DND-41 (cell line): ENCODE measurements around the gene SRD5A2.

ENCODE experiments used
- CTCF ChIP-seq: IDR thresholded peaks from 2 replicates; pipeline ENCODE4 v1.5.1; 2012; ENCODE audit warnings: borderline replicate concordance, low read length, moderate library complexity, mild to moderate bottlenecking; ENCODE audit not compliant: poor library complexity, severe bottlenecking; ENCODE audit errors: extremely low read depth
- EZH2 ChIP-seq: IDR thresholded peaks from 3 replicates; pipeline ENCODE4 v1.6.1; 2012; ENCODE audit warnings: borderline replicate concordance, low read depth, mild to moderate bottlenecking, moderate library complexity, low read length, inconsistent platforms; ENCODE audit not compliant: severe bottlenecking

GRCh38 chr2:31531101-31531500 lies 49.6 kb downstream of the SRD5A2 start:
- TF ChIP-seq CTCF: no peak
- no peak for TF ChIP-seq EZH2
